GM19372 (cell line): ENCODE measurements around the gene SMIM10L1.

Source experiments
- ATAC-seq: cut with Tn5 transposase; IDR thresholded peaks from one replicate; pipeline ENCODE4 v1.9.1; 2021; ENCODE audit warnings: mild to moderate bottlenecking, low read depth, moderate library complexity; ENCODE audit not compliant: unreplicated experiment

SMIM10L1 gene

GRCh38 chr12:11182529-11182928 lies 11.5 kb downstream of the SMIM10L1 start:
- no peak for ATAC-seq

- no peak for ATAC-seq
Observed at GRCh38 chr12:11183011-11183410, 12.0 kb downstream of the SMIM10L1 start.

- ATAC-seq, result no peak
Observed at GRCh38 chr12:11186837-11187236, 15.8 kb downstream of the SMIM10L1 start, which contains the start of gene TAS2R42. Gene TAS2R42 (minus strand): TSS chr12:11186937. CDS start chr12:11186937, 0 bp downstream.

GRCh38 chr12:11202811-11203210 lies 31.8 kb downstream of the SMIM10L1 start:
- no peak for ATAC-seq

- ATAC-seq, result no peak
Observed at GRCh38 chr12:11204173-11204572, 33.2 kb downstream of the SMIM10L1 start.

GRCh38 chr12:11209113-11209512 lies 38.1 kb downstream of the SMIM10L1 start:
- no peak for ATAC-seq
